ENCODE data around the gene FLII.

DNA sequence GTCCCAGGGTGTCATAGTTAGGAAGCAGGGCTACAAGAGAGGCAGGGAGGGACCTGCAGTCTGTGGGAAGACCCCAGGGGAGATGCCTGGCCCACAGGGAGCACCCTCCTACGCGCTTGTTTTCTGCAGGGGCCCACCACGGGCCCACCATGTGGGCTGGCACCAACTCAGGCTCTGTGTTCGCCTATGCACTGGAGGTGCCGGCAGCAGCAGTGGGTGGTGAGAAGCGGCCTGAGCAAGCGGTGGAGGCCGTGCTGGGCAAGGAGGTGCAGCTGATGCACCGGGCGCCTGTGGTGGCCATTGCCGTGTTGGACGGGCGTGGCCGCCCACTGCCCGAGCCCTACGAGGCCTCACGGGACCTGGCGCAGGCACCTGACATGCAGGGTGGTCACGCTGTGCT, 18.1 kb downstream of the FLII start:
- TF ChIP-seq POLR2A (IDR thresholded peaks at IDR 0.05; ENCODE audit: borderline replicate concordance, extremely low read depth, insufficient read depth, insufficient read length) (no peak), EGR1 (IDR thresholded peaks at IDR 0.05; ENCODE audit: low read depth) (no peak), SIN3A (IDR thresholded peaks at IDR 0.05; ENCODE audit: low read depth) (no peak), ELF1 (IDR thresholded peaks at IDR 0.05; ENCODE audit: borderline replicate concordance, low read depth) (no peak)
- TF ChIP-seq, protein P1, sequence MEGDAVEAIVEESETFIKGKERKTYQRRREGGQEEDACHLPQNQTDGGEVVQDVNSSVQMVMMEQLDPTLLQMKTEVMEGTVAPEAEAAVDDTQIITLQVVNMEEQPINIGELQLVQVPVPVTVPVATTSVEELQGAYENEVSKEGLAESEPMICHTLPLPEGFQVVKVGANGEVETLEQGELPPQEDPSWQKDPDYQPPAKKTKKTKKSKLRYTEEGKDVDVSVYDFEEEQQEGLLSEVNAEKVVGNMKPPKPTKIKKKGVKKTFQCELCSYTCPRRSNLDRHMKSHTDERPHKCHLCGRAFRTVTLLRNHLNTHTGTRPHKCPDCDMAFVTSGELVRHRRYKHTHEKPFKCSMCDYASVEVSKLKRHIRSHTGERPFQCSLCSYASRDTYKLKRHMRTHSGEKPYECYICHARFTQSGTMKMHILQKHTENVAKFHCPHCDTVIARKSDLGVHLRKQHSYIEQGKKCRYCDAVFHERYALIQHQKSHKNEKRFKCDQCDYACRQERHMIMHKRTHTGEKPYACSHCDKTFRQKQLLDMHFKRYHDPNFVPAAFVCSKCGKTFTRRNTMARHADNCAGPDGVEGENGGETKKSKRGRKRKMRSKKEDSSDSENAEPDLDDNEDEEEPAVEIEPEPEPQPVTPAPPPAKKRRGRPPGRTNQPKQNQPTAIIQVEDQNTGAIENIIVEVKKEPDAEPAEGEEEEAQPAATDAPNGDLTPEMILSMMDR (IDR thresholded peaks at IDR 0.05 in 2 of 3, conservative IDR thresholded peaks at IDR 0.05 in 1 of 3; ENCODE audit: borderline replicate concordance in 1 of 3, insufficient read depth in 1 of 3, low read depth in 2 of 3, low read length in 2 of 3) = no peak

All from HCT116 (cell line).